Uterus (tissue), 4 donors: ENCODE results near the gene ABCA12. TPM values are rescaled to one million over a fixed set of nuclear protein-coding genes. Genes with fewer than 3 reads are reported as not detected.

ENCODE experiments used
- DNase-seq, 2 donors: peaks; one replicate each; pipeline ENCODE4 v3.0.0-alpha.2; 2019 to 2020
- H3K27ac ChIP-seq, 2 donors: fragments of 200-600 bp; sonication (generic); 1 replicate in 1 of 2; 2 replicates in 1 of 2; pipeline ENCODE4 v1.5.1; 2016 to 2018
- H3K27me3 ChIP-seq, 2 donors: fragments of 200-600 bp; sonication (generic); one replicate each; pipeline ENCODE4 v1.5.1; 2018 to 2019; ENCODE audit warnings: control low read depth in 1 of 2
- H3K36me3 ChIP-seq, 2 donors: fragments of 200-600 bp; sonication (generic); one replicate each; pipeline ENCODE4 v1.5.1; 2019; ENCODE audit warnings: control low read depth in 1 of 2
- H3K4me1 ChIP-seq, 2 donors: fragments of 200-600 bp; sonication (generic); one replicate each; pipeline ENCODE4 v1.5.1; 2018 to 2019; ENCODE audit warnings: control low read depth in 1 of 2
- H3K4me3 ChIP-seq, 2 donors: fragments of 200-600 bp; sonication (generic); 1 replicate in 1 of 2; 2 replicates in 1 of 2; pipeline ENCODE4 v1.5.1; 2018 to 2019; ENCODE audit warnings: mild to moderate bottlenecking in 1 of 2
- H3K9me3 ChIP-seq, 2 donors: fragments of 200-600 bp; sonication (generic); one replicate each; pipeline ENCODE4 v1.5.1; 2019; ENCODE audit warnings: control low read depth in 1 of 2
- POLR2A ChIP-seq, 2 donors: fragments of 450-650 bp; IDR thresholded peaks; one replicate each; pipeline ENCODE4 v1.6.1; 2016; ENCODE audit warnings: antibody characterized with exemption in 2 of 2, mild to moderate bottlenecking in 1 of 2, moderate library complexity in 1 of 2
- intact Hi-C: fragments of 100-400 bp; cut with DNase I; formaldehyde crosslinking; loops from one replicate; pipeline ENCODE4 v1.15.1; 2023; ENCODE audit warnings: low total_unique reads
- total RNA-seq, 4 donors: library from RNA; depleted of rRNA in 3 of 4; stranded (reverse); fragments of >200 nt in 3 of 4; gene quantifications; one replicate each; pipeline versions ENCODE4 v1.1.0 to v1.2.4, GENCODE V29; 2014 to 2023
- TF ChIP-seq, protein P1 (sequence below), 4 experiments: fragments of 200-600 bp in 2 of 4; fragments of 450-650 bp in 2 of 4; sonication (generic) in 2 of 4; IDR thresholded peaks; one replicate each; pipeline ENCODE4 v1.5.1; 2016 to 2019; ENCODE audit warnings: antibody characterized with exemption in 4 of 4, mild to moderate bottlenecking in 2 of 4, moderate library complexity in 1 of 4
- donor health status: DM: yes; HTN: yes; CAD: no.

The ABCA12 gene
- total RNA-seq, 4 donors from 2014 or later = 0.14 TPM; not detected in 3

DNA sequence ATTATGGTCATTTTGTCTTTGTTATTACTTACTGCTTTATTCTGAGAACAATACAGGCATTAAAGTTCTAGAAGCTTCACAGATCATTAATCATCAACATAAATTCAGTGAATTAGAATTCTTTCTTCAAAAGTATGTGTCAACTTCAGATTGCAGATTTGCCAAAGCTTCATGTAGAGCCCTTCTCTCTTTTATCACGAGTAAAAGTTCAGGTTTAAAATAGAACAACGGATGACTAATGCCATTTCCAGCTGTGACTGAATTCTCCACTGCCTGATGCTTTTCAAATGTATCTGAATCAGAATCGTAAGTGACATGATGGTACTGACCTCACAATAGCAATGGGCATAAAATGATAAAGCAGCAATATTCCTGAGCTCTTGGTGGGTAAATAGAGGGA lies 116.0 kb downstream of the ABCA12 start:
- intact Hi-C loops = no loop called here
- TF ChIP-seq POLR2A (IDR thresholded peaks at IDR 0.05) = no peak
- TF ChIP-seq, protein P1, sequence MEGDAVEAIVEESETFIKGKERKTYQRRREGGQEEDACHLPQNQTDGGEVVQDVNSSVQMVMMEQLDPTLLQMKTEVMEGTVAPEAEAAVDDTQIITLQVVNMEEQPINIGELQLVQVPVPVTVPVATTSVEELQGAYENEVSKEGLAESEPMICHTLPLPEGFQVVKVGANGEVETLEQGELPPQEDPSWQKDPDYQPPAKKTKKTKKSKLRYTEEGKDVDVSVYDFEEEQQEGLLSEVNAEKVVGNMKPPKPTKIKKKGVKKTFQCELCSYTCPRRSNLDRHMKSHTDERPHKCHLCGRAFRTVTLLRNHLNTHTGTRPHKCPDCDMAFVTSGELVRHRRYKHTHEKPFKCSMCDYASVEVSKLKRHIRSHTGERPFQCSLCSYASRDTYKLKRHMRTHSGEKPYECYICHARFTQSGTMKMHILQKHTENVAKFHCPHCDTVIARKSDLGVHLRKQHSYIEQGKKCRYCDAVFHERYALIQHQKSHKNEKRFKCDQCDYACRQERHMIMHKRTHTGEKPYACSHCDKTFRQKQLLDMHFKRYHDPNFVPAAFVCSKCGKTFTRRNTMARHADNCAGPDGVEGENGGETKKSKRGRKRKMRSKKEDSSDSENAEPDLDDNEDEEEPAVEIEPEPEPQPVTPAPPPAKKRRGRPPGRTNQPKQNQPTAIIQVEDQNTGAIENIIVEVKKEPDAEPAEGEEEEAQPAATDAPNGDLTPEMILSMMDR (IDR thresholded peaks at IDR 0.05) = no peak

DNA sequence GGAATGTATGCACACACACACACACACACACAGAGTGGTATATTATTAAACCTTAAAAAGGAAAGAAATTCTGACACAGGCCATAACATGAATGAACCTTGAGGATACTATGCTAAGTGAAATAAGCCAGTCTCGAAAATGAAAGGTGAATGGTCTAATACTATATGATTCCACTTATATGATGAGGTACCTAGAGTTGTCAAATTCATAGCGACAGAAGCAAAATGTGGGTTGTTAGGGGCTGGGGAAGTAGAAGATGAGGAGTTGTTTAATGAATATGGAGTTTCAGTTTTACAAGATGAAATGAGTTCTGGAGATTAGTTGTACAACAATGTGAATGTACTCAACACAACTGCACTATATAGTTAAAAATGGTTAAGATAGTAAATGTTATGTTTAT lies 118.1 kb downstream of the ABCA12 start:
- DNase-seq = no peak
- Histone ChIP-seq H3K27ac (no peak overlapping the region), H3K27me3 (no peaks in the 10 kb centered on the region), H3K36me3 (no peaks in the 10 kb centered on the region), H3K4me3 (no peak overlapping the region), H3K9me3 (no peaks in the 10 kb centered on the region), H3K4me1 (no peaks in the 10 kb centered on the region)
- intact Hi-C loops = no loop called here
- TF ChIP-seq, protein P1 (IDR thresholded peaks at IDR 0.05) = no peak
- TF ChIP-seq POLR2A (IDR thresholded peaks at IDR 0.05) = no peak

More for the DNA sequence above, 116.0 kb downstream of the ABCA12 start:
- no peak for DNase-seq
- no peaks in the 10 kb centered on the region for H3K27me3 ChIP-seq
- H3K4me1 ChIP-seq = no peaks in the 10 kb centered on the region
- no peaks in the 10 kb centered on the region for H3K9me3 ChIP-seq
- H3K4me3 ChIP-seq = no peak overlapping the region
- H3K36me3 ChIP-seq = no peaks in the 10 kb centered on the region
- H3K27ac ChIP-seq = no peak overlapping the region

DNA sequence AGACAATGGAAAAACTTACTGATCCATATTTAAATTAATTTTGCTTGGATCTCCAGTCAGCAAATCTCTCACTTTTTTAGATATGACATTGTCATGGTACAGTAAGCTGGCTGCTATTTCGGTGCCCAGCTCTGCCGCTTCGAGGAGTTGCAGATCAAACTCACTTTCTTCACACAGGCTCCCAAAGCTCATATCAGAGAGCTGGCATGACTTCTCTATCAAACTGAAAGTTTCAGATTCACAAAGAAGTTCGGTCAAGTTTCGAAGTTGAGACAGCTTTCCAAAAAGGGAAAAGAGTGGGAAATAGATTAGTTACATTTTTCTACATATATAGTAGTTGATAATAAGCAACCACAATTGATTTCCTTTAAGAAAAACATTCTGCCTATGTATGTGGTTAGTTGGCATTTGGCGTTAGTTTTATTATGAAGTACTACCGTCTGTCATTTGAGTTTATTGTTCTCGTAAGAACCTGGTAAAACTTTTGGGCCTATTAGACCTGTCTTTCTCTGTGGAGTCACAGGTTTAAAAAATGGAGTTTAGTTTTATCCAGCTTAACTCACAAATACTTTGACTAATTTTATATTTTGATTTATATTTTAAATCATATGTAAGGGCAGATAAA lies 118.8 kb downstream of the ABCA12 start:
- no peaks in the 10 kb centered on the region for H3K27me3 ChIP-seq
- no peaks in the 10 kb centered on the region for H3K4me1 ChIP-seq
- H3K36me3 ChIP-seq = no peaks in the 10 kb centered on the region
- H3K4me3 ChIP-seq = no peak overlapping the region
- H3K9me3 ChIP-seq = no peaks in the 10 kb centered on the region
- TF ChIP-seq, protein P1 (IDR thresholded peaks at IDR 0.05) = no peak
- no peak for TF ChIP-seq POLR2A (IDR thresholded peaks at IDR 0.05)
- H3K27ac ChIP-seq = no peak overlapping the region
- intact Hi-C loops = no loop called here
- no peak for DNase-seq

GRCh38 chr2:215019085-215019484 lies 119.3 kb downstream of the ABCA12 start:
- no peak for DNase-seq
- no peaks in the 10 kb centered on the region for H3K9me3 ChIP-seq
- H3K27ac ChIP-seq = no peak overlapping the region
- TF ChIP-seq, protein P1 (IDR thresholded peaks at IDR 0.05) = no peak
- TF ChIP-seq POLR2A (IDR thresholded peaks at IDR 0.05) = no peak
- intact Hi-C loops = no loop called here
- H3K36me3 ChIP-seq = no peaks in the 10 kb centered on the region
- no peak overlapping the region for H3K4me3 ChIP-seq
- no peaks in the 10 kb centered on the region for H3K27me3 ChIP-seq
- no peaks in the 10 kb centered on the region for H3K4me1 ChIP-seq

- no peaks in the 10 kb centered on the region for H3K36me3 ChIP-seq
- no peaks in the 10 kb centered on the region for H3K27me3 ChIP-seq
- TF ChIP-seq, protein P1 (IDR thresholded peaks at IDR 0.05) = no peak
- no peak for TF ChIP-seq POLR2A (IDR thresholded peaks at IDR 0.05)
- DNase-seq = no peak
- no peaks in the 10 kb centered on the region for H3K9me3 ChIP-seq
- no peak overlapping the region for H3K27ac ChIP-seq
- no peak overlapping the region for H3K4me3 ChIP-seq
- intact Hi-C loops = no loop called here
- H3K4me1 ChIP-seq = no peaks in the 10 kb centered on the region
These were observed 123.0 kb downstream of the ABCA12 start for GRCh38 chr2:215015421-215015820.
